GM11168 (cell line): Measurements from ENCODE around the gene COG1.

Experiments used
- in situ Hi-C: fragments of 300-500 bp; cut with MboI; formaldehyde crosslinking; loops from one replicate; pipeline ENCODE4 v1.12.0; 2022; ENCODE audit warnings: low sequenced_read_pairs; ENCODE audit not compliant: unreplicated experiment

COG1 gene

DNA sequence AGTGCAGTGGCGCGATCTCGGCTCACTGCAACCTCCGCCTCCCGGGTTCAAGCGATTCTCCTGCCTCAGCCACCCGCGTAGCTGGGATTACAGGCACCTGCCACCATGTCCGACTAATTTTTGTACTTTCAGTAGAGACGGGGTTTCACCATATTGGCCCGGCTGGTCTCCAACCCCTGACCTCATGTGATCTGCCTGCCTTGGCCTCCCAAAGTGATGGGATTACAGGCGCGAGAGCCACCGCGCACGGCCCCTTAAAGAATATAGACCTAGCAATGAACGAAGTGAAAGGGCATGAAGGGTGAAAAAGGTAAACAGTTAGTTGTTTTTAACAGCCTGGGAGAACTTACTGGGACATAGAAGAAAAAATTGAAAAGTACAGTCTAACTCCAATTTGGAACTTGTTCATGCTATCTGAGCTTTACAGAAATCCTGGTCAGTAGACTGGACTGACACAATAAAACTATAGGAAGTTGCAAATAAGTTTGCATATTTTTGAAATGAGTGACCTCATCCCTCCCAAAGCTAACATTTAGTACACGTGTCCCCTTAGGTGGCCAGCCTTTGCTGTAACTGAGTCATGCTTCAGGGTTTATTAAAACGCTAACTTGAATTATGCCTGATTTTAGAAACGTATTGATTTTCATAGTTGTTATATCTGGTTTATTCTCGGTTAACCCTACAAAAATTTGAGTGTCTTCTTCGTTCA lies 1.8 kb downstream of the COG1 start:
- in situ Hi-C loops: loop anchor here (25.0 kb wide), 1 partner anchor 457 kb away; no protein-coding TSS in a partner anchor

DNA sequence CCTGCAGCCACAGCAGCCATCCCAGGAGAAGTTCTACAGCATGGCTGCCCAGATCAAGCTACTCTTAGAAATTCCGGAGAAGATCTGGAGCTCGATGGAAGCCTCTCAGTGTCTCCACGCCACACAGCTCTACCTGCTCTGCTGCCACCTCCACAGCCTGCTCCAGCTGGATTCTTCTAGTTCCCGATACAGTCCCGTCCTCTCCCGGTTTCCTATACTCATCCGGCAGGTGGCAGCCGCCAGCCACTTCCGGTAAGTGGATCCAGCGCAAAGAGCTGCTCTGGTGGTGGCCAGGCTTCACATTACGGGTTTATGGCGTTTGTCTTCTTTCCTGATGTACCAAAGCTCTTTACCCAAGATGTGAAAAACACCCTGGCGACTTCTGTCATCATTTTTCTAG lies 3.6 kb downstream of the COG1 start:
- in situ Hi-C loops: loop anchor here (25.0 kb wide), 1 partner anchor 459 kb away; no protein-coding TSS in a partner anchor

DNA sequence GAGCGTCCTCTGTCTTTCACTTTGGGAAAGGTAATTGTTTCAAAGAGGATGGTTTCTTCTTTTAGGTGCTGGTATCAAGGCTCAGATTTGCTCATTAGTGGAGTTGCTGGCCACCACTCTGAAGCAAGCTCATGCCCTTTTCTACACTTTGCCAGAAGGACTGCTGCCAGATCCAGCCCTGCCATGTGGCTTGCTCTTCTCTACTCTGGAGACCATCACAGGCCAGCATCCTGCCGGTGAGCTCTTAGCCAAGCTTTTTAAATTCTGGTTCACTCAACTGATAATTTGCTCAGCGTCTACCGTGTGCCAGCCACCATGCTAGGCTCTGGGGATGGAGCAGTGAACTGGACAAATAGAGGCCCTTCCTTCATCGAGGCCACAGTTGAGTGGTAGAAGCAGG lies 4.3 kb downstream of the COG1 start:
- in situ Hi-C loops: loop anchor here (25.0 kb wide), 1 partner anchor 460 kb away; no protein-coding TSS in a partner anchor

DNA sequence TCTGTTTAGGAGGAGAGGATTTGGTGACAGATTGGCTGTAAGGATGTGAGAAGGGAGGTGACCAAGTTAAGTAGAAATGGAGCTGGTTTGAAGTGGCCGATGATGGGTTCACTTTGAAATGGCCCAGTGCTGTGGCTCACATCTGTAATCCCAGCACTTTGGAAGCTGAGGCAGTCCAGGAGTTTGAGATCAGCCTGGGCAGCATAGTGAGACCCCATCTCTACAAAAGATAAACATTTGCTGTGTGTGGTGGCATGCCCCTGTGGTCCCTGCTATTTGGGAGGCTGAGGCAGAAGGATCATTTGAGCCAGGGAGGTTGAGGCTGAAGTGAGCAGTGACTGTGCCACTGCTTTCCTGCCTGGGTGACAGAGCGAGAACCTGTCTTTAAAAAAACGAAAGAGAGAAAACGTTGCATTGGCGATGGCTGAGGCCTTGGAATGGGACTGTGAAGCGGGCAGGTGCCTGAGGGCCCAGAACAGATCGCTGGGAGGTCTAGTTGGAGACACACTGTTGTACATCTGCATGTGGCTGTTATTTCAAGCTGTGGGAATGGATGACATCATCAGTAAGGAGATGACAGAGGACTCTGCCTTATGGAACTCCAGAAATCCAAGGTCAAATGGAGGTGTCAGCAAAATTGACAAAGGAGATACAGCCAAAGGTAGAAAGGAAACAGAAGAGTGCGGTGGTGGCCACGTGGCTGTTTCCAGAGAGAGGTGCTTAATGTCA lies 5.5 kb downstream of the COG1 start:
- in situ Hi-C loops: loop anchor here (25.0 kb wide), 1 partner anchor 461 kb away; no protein-coding TSS in a partner anchor

DNA sequence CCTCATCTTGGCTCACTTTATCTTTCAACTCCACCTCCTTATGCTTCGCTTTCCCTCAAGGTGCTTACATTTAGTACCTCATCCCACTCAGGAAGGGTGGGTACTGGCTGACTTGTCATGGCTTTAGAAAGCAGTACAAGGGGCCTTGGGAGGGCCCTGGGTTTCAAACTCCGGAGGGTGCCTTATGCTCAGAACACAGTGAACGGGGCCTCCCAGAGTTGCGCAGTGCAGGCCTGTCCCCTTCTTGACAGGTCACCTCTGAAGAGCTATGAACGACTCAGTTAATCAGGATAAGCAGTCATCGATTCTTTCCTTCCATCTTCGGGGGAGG lies 6.0 kb downstream of the COG1 start:
- in situ Hi-C loops: loop anchor here (25.0 kb wide), 1 partner anchor 462 kb away; no protein-coding TSS in a partner anchor

DNA sequence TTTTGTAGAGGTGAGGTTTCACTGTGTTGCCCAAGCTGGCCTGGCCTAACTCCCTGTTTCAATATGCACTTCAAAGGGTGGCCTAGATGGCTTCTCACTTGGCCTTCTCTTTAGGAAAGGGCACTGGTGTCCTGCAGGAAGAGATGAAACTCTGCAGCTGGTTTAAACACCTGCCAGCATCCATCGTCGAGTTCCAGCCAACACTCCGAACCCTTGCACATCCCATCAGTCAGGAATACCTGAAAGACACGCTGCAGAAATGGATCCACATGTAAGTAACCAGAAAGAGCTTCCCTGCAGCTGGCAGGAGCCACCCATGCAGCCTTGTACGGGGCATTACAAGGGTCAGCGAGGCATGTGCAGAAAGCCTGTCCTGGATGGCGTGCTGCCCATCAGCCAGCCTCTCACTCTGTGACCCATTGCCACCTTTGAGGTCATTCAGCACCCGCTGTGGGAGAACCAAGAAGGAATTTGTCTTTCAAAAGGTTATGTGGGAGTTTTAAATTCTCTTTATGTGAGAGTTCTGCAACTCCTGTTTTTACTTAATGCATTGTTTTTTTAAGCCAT lies 7.0 kb downstream of the COG1 start:
- in situ Hi-C loops: loop anchor here (25.0 kb wide), 1 partner anchor 463 kb away; no protein-coding TSS in a partner anchor

DNA sequence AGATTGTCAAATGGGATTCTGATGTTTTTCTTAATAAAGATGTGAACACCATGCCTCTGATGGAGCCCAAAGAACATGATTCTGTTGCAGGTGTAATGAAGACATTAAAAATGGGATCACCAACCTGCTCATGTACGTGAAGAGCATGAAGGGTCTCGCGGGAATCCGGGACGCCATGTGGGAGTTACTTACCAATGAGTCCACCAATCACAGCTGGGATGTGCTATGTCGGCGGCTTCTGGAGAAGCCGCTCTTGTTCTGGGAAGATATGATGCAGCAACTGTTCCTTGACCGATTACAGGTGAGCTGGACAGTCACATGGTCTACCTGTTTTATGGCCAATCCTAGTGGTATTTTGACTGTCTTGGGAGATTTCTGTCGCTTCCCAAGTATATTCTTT lies 7.6 kb downstream of the COG1 start:
- in situ Hi-C loops: no loop called here

DNA sequence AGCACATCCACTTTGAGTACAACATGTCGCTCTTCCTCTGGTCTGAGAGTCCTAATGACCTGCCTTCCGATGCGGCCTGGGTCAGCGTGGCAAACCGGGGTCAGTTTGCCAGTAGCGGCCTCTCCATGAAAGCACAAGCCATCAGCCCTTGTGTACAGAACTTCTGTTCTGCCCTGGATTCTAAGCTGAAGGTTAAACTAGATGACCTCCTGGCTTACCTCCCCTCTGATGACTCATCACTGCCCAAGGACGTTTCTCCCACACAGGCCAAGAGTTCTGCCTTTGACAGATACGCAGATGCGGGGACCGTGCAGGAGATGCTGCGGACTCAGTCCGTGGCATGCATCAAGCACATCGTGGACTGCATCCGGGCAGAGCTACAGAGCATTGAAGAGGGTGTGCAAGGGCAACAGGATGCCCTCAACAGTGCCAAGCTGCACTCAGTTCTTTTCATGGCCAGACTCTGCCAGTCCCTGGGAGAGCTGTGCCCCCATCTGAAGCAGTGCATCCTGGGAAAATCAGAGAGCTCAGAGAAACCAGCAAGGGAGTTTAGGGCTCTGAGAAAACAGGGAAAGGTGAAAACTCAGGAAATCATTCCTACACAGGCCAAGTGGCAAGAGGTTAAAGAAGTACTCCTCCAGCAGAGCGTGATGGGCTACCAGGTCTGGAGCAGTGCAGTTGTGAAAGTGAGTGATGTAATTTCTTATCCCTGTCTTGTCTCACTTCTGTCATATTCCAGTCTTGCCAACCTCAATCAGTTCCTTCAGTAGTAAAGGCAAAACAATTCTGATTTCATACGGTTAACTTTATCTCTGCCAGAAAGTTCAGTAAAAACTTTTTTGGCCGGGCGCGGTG lies 8.6 kb downstream of the COG1 start:
- in situ Hi-C loops: no loop called here

DNA sequence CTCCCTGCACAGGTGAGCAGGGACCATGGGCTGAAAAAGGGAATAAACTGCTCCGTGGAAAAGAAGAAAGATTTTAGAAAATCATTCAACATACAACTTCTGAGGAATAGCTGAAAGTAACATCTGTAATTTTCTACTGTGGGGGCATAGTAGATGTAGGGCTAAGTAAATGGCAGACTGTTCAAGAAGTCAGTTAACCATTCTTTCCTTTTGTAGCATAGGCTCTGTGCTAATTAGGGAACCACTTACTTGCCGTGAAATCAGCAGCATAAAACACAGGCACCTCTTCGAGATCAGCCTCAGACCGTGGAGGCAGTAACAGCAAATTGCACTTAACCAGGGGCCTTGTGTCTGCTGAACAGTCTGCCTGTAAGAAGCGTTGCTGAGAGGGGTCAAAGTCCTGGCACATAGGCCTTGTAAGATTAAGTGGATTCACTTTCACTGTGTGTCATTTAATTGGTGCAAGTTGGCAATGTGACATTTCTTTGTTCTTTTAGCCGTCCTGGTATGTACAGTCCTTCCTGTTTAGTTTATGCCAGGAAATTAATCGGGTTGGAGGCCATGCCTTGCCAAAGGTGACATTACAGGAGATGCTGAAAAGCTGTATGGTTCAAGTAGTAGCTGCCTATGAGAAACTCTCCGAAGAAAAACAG lies 10.4 kb downstream of the COG1 start:
- in situ Hi-C loops: no loop called here

DNA sequence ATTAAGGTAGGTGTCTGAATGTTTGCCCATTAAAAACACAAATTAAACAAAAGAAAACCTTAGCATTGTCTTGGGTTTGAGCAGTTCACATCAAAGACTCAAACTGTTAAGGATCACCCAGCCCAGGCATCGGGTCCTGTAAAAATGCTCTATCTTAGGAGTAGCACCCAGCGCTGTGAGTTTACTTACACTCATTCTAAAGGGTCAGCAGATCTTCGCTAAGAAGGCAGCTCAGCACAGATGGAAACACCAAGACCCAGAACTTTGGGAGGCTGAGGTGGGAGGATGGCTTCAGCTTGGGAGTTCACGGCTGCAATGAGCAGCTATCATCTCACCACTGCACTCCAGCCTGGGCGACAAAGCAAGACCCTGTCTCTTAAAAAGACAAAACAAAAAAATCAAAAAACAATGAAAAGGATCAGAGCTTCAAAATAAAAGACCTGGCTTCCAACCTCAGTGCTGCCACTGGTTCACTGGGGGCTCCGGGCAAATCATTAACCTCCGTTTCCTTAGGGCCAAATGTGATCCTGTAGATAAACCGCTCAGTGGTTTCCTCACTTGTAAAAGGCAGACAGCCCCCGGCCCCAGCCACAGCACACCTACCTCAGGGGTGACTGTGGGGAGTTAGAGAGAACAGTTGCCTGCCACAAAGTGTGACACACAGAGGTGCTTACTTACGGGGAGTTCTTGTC lies 11.1 kb downstream of the COG1 start:
- in situ Hi-C loops: no loop called here

DNA sequence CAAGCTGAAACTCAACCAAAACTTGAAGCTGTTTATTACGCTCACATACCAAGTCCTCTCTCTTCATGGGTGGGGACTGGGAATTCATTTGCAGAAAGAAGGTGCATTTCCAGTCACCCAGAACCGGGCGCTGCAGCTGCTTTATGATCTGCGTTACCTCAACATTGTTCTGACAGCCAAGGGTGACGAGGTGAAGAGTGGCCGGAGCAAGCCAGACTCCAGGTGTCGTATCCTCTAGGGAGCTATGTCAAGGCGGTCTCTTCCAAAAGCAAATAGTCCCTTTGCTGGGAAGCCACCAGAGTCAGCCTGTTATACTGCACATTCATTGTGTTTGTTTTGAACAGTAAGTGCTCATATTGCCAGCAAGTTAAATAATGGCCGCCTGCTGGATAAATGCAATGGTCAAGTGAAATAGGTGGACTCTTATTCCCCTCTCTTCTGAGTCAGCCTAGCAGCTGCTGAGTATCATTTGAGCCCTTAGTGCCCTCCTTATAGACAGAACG lies 12.7 kb downstream of the COG1 start:
- in situ Hi-C loops: no loop called here

DNA sequence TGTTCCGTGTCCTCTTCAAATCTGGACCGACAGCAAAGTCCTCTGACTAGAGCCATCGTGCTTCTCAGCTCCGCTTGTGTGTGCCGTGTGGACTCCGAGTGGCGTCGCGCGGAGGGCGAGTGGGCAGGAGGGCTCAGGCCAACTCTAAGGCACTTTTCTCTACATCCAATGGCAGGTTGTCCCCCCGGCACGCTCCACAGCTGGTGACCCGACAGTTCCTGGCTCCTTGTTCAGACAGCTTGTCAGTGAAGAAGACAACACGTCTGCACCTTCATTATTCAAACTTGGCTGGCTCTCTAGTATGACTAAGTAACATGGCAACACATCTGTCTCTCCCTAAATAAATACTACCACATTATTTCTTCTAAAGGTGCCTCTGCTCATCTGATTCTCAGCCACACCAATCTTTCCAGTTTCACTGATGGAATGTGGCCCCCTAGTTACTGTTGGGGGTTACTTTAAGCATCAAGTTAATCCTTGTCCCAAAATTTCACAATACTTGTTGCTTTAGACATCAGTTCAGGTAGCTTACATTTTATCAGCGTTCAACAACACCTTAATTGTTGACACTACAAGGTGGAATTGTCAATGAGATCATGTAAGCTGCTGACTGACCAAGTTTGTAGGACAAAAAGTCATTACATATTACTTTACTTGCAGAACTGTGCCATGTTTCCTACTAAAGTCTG lies 15.4 kb downstream of the COG1 start:
- in situ Hi-C loops: no loop called here

DNA sequence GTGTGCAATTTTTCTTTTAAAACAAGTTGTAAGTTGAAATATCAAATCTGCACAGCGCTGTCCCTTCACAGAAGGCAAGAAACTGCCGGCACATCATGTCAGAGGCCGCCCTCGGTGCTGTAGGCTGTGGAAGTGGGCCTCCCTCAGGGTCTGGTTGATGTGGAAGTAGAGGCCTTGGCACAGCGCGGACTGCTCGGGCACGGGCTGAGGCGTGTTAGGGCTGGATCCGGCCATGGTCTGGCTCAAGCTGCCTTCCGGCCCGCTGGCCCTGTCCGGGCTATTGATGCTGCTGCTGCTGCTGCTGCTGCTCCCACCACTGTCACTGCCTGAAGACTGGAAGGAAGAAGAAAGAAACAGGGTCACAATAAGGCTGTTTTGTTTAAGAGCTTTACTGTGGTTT lies 16.6 kb downstream of the COG1 start:
- in situ Hi-C loops: no loop called here

DNA sequence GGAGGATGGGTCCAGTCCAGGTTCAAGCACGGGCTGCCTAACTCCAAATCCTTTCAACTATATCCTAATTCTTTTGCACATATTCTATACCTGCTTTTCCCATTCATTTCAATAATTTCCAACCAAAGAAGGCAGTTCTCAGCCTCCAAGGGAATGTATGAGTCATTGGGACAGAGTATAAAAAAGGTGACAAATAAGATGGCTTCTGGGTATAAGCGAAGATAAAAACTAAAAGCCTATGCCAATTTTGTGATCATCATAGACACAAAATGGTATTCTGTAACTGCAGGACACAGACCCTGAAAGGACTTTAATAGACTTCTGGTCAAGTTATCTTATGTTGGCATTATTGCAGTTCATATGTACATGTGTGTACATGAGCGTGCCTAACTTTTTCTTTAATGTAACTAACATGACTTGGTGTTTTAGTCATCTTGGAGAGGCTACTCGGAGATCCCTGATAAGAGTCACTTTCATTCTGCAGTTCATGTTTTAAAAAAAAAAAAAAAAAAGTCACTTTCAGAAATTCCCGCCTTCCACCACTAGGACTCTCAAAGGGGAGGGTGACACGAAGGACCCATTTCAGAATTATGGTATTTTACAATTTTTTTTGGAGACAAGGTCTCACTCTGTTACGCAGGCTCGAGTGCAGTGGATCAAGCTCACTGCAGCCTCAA lies 17.3 kb downstream of the COG1 start:
- in situ Hi-C loops: no loop called here

DNA sequence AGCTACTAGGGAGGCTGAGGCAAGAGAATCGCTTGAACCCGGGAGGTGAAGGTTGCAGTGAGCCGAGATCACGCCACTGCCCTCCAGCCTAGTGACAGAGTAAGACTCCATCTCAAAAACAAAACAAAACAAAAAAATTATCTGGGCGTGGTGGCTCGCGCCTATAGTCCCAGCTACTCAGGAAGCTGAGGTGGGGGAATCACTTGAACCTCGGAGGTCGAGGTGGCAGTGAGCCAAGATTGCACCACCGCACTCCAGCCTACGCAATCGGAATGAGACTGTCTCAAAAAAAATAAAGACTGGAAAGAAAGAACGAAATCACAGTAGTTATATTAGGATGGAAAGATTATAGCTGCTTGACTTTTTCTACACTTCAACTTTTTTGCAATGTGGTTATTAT lies 18.9 kb downstream of the COG1 start:
- in situ Hi-C loops: no loop called here

DNA sequence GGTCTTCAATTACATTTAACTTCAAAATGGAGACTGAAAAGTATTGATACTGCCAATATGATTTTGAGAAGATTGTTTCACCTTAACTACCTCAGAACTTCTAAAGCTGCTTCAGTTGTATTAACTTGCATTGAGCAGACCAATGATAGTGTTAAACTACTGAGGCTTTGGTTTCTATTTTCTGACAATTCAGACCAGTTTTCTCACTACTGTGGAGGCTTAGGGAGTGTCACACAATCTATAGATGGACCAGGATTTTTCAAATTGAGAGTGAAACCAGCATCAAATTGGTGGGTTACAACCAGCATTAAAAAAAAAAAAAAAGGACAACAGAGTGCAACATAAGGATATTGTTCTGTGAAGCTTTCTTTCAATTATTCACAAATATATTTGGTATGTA lies 21.2 kb downstream of the COG1 start:
- in situ Hi-C loops: no loop called here

DNA sequence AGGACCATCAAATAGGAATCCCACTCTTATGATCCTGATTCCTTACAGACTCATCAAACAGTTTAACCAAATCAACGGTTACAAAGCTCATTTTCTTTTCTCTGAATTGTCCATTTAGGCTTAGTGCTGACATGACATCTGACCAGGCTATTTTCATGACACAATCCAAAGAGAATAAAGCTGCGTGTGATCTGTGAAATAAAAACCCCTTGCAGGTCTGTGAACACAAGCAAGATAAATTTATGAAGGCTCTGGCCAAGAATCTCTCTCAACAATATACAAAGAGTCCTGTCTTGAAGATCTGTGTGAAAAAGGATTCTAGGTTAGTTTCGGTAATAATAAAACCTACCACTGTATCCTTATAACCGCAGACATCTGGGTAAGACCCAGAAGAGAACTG lies 22.0 kb downstream of the COG1 start:
- in situ Hi-C loops: no loop called here

DNA sequence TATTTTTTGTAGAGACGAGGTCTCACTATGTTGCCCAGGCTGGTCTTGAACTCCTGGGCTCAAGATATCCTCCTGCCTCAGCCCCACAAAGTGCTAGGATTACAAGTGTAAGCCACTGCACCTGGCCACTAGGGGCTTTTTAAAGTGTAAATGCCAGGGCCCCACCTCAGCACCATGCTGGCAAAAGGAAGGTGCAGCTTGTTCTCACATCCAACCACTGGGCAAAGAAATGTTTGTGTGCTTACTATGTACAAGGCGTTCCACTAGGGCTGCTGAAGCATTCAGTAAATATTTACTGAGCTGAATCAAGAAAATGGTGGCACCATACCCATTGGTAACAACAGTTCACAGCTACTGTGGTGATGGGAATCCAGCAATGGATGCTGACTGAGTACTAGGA lies 22.6 kb downstream of the COG1 start:
- in situ Hi-C loops: no loop called here
